Left lung (tissue), 10 donors: ENCODE measurements around the gene RAB6B. TPM values are rescaled to one million over a fixed set of nuclear protein-coding genes. Genes with fewer than 3 reads are reported as not detected.

Experiments used
- ATAC-seq: fragments of 200-7000 bp; cut with Tn5 transposase; one replicate; pipeline ENCODE4 v1.9.1; 2020; ENCODE audit warnings: moderate library complexity
- DNase-seq, 4 donors: peaks; one replicate each; pipeline ENCODE4 v3.0.0-alpha.2; 2013 to 2020
- H3K27ac ChIP-seq, 2 donors: fragments of 200-600 bp; sonication (generic) in 1 of 2; one replicate each; pipeline versions ENCODE4 v1.5.0 to v1.8.0; 2020 to 2021
- H3K27me3 ChIP-seq, 2 donors: fragments of 200-600 bp; sonication (generic) in 1 of 2; one replicate each; pipeline versions ENCODE4 v1.5.0 to v1.8.0; 2020 to 2021
- H3K36me3 ChIP-seq, 2 donors: fragments of 200-600 bp; sonication (generic) in 1 of 2; one replicate each; pipeline versions ENCODE4 v1.5.0 to v1.8.0; 2020 to 2021
- H3K4me1 ChIP-seq, 2 donors: fragments of 200-600 bp; one replicate each; pipeline ENCODE4 v1.8.0; 2021
- H3K4me3 ChIP-seq, 2 donors: fragments of 200-600 bp; sonication (generic) in 1 of 2; one replicate each; pipeline versions ENCODE4 v1.5.0 to v1.8.0; 2020 to 2021; ENCODE audit warnings: mild to moderate bottlenecking in 1 of 2
- H3K9me3 ChIP-seq, 2 donors: fragments of 200-600 bp; sonication (generic) in 1 of 2; one replicate each; pipeline versions ENCODE4 v1.5.0 to v1.8.0; 2020 to 2021
- intact Hi-C, 2 donors: fragments of 100-400 bp; cut with DNase I; formaldehyde crosslinking; loops; one replicate each; pipeline versions ENCODE4 v1.11.2 to v1.14.2; 2022
- polyA plus RNA-seq, 6 donors: library from polyadenylated mRNA; unstranded; fragments of 120-200 nt; gene quantifications; one replicate each; pipeline ENCODE4 v1.2.1, GENCODE V29; 2013; ENCODE audit not compliant: insufficient read length in 6 of 6
- total RNA-seq, 2 donors: library from RNA; stranded (reverse); fragmentation: NEBNext Ultra II Directional; extraction: Animal tissue kit (Norgen Biotek cat#: 25700); gene quantifications; one replicate each; pipeline ENCODE4 v1.2.1, GENCODE V29; 2021
- TF ChIP-seq, protein P1 (sequence below), 2 donors: fragments of 200-600 bp; sonication (generic) in 1 of 2; IDR thresholded peaks; one replicate each; pipeline versions ENCODE4 v1.5.0 to v1.8.0; 2021; ENCODE audit warnings: antibody characterized with exemption in 2 of 2
- donor health status: DM: no; HTN: yes; CAD: no.
- donor health status: DM: no; HTN: no; CAD: no.

Gene RAB6B
- total and polyA plus RNA-seq, 8 donors: 3.7 to 11.4 (median 6.1) TPM

DNA sequence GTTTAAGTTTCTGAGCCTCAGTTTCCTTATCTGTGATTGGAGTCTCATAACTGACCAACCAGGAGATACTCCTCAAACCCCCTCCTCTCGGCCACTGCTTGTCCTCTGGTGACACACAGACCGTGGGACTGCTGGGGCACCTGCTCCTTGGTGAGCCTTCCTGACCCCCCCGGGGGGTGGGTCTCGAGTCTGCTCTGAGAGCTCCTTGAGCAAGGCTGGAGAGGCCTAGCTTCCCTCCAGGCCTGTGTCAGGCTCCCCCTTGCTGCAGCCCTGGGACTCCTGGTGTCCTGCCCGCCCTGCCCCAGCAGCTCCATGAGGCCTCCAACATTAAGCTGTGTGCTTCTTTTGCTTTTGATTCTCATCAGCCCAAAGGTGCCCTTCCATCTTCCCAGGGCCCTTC, 62.4 kb downstream of the RAB6B start:
- no peaks in the 10 kb centered on the region for H3K4me1 ChIP-seq

DNA sequence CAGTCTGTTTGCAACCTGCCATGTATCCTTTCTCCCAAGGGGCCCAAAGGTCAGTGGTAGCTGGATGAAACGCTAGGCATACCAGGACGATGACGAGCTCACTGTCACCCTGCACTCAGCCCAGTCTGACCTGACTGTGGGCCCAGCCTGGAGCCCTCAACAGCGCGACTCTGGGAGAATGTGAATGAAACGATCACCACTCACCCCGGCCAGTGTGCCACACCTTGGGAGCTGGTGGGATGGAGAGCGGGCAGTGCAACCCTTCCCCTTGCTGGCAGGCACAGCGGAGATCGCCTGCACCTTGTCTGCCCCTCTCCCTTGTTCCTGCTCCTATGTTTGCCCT, 62.9 kb downstream of the RAB6B start:
- Histone ChIP-seq H3K9me3 (no peaks in the 10 kb centered on the region), H3K36me3 (no peaks in the 10 kb centered on the region), H3K4me3 (no peak overlapping the region), H3K27me3 (no peaks in the 10 kb centered on the region), H3K27ac (no peak overlapping the region), H3K4me1 (no peaks in the 10 kb centered on the region)
- ATAC-seq (no peak), DNase-seq (no peak)
- intact Hi-C loops: no loop called here
- TF ChIP-seq, protein P1, sequence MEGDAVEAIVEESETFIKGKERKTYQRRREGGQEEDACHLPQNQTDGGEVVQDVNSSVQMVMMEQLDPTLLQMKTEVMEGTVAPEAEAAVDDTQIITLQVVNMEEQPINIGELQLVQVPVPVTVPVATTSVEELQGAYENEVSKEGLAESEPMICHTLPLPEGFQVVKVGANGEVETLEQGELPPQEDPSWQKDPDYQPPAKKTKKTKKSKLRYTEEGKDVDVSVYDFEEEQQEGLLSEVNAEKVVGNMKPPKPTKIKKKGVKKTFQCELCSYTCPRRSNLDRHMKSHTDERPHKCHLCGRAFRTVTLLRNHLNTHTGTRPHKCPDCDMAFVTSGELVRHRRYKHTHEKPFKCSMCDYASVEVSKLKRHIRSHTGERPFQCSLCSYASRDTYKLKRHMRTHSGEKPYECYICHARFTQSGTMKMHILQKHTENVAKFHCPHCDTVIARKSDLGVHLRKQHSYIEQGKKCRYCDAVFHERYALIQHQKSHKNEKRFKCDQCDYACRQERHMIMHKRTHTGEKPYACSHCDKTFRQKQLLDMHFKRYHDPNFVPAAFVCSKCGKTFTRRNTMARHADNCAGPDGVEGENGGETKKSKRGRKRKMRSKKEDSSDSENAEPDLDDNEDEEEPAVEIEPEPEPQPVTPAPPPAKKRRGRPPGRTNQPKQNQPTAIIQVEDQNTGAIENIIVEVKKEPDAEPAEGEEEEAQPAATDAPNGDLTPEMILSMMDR (IDR thresholded peaks at IDR 0.05): no peak

More for the DNA sequence above, 62.4 kb downstream of the RAB6B start:
- intact Hi-C loops: no loop called here
- ATAC-seq (no peak), DNase-seq (no peak)
- Histone ChIP-seq H3K27me3 (no peaks in the 10 kb centered on the region), H3K36me3 (no peaks in the 10 kb centered on the region), H3K9me3 (no peaks in the 10 kb centered on the region), H3K4me3 (no peak overlapping the region), H3K27ac (no peak overlapping the region)
- TF ChIP-seq, protein P1 (IDR thresholded peaks at IDR 0.05): no peak

DNA sequence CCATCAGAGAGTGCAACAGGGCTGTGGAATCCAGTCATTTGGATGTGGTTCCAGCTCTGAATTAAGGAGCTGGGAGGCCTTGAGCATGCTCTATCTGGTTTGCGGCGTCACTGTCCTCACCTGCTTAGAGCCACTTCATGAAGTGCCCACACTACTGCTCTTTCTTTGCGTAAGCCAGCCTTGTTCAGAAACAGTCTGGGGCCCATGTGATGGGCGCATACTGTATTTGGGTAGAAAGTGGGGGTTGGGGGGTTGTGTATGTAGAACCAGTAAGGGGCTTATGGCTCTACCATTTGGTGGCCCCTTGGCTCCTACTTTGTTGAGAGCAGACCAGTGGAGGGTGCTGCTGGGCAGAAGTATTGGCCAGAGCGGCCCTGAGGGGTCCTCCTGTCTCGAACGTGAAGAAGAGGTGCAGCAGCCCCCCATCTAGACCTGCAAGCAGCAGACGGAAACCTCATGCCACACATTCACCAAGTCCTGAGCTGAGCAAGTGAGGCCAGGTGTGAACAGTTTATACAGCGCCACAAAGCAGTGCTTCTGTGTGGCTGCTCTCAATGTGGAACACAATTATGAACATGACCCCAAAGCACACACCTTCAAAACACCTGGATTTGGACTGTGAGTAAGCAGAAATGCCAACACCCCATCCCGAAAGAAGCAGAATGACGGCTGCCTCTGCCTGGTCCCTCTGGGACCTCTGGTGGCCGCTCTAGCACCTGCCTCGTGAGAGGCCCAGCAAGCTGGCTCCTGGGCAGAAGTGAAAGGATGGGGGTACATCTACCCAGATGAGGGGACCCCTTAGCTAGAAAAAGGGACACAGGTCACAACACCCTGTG, 63.5 kb downstream of the RAB6B start:
- TF ChIP-seq, protein P1 (IDR thresholded peaks at IDR 0.05): no peak
- Histone ChIP-seq H3K27ac (no peak overlapping the region), H3K36me3 (no peaks in the 10 kb centered on the region), H3K4me1 (no peaks in the 10 kb centered on the region), H3K27me3 (no peaks in the 10 kb centered on the region), H3K4me3 (no peak overlapping the region), H3K9me3 (no peaks in the 10 kb centered on the region)
- intact Hi-C loops: no loop called here
- ATAC-seq (no peak), DNase-seq (no peak)

DNA sequence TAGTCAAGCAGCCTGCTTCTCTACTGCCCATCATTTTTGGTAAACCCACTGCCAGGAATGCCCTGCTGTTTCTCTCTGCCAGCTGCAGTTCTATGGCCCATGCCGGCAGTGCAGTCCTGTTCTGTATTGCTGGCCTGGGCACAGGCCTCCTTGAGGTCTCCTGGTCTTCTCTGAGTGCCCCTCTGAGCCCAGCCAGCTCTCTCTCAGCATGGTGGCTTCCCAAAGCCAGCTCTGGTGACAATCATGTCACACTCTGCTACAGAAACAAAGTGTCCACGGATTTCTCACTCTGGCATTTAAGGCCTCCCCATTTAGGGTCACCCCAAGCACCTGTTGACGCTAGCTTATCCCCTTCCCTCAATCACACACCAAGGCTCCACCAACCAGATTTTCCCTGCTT, 65.6 kb downstream of the RAB6B start:
- Histone ChIP-seq H3K27ac (no peak overlapping the region), H3K4me3 (no peak overlapping the region), H3K4me1 (no peaks in the 10 kb centered on the region), H3K36me3 (peaks cover 0 to 8% of the 10 kb centered on the region in 2 donors), H3K27me3 (no peaks in the 10 kb centered on the region), H3K9me3 (no peaks in the 10 kb centered on the region)
- TF ChIP-seq, protein P1 (IDR thresholded peaks at IDR 0.05): no peak
- intact Hi-C loops: no loop called here
- ATAC-seq (no peak), DNase-seq (no peak)

DNA sequence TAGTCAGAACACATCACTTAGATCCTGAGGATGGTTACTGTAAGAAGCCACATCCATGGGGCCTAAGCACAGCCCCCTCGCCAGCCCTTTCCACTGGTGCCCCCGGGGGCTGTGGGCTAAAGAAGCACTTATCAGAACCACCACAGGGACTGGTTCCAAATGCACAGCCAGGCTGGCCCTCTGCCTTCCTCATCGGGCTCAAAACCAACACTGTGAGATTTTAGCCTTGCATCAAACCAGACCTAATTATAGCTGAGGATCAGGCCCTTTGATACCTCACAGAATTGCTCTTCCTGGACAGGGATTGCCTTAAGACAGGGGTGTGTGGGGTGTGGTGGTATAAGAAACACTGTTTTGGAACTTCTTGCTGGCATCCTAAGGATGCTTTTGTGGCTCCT, 66.4 kb downstream of the RAB6B start:
- intact Hi-C loops: no loop called here
- no peak for ATAC-seq
- Histone ChIP-seq H3K4me1 (no peaks in the 10 kb centered on the region), H3K27ac (no peak overlapping the region), H3K36me3 (peaks cover 0 to 15% of the 10 kb centered on the region in 2 donors), H3K27me3 (no peaks in the 10 kb centered on the region), H3K9me3 (no peaks in the 10 kb centered on the region), H3K4me3 (no peak overlapping the region)
- TF ChIP-seq, protein P1 (IDR thresholded peaks at IDR 0.05): no peak
- no peak for DNase-seq
